Keratinocyte (primary cell): ENCODE measurements around the gene LHPP. TPM values are rescaled to one million over a fixed set of nuclear protein-coding genes. Genes with fewer than 3 reads are reported as not detected.
A peak's percentile ranks its signal among the peaks of the same experiment; 100 is the strongest.

Experiments used
- DNase-seq: peaks from one replicate; pipeline ENCODE4 v3.0.0-alpha.2; 2011; ENCODE audit warnings: low read depth, missing footprints, low spot score
- FAIRE-seq: peaks from 2 replicates; lab custom pipeline; 2011; peaks lifted over from hg19 to GRCh38; lab: Jason Lieb, UNC
- H2AFZ ChIP-seq: 2 replicates; pipeline ENCODE4 v1.6.0; 2012; ENCODE audit warnings: low read length, control low read depth, inconsistent platforms; ENCODE audit not compliant: control insufficient read depth
- H3K27ac ChIP-seq: 2 replicates; pipeline ENCODE4 v1.5.1; 2011; ENCODE audit warnings: low read length; ENCODE audit not compliant: control insufficient read depth, insufficient read depth
- H3K27me3 ChIP-seq: 3 replicates; pipeline ENCODE4 v1.6.0; 2011; ENCODE audit warnings: low read length; ENCODE audit not compliant: control insufficient read depth, insufficient read depth; ENCODE audit errors: extremely low read depth
- H3K36me3 ChIP-seq, 2 experiments: 2 replicates in 1 of 2; 3 replicates in 1 of 2; pipeline ENCODE4 v1.5.1; 2011; ENCODE audit warnings: low read length in 2 of 2, mild to moderate bottlenecking in 1 of 2; ENCODE audit not compliant: control insufficient read depth in 2 of 2, insufficient read depth in 2 of 2; ENCODE audit errors: extremely low read depth in 1 of 2
- H3K4me1 ChIP-seq: 3 replicates; pipeline ENCODE4 v1.5.1; 2011; ENCODE audit warnings: low read length; ENCODE audit not compliant: control insufficient read depth, insufficient read depth; ENCODE audit errors: extremely low read depth
- H3K4me2 ChIP-seq: 3 replicates; pipeline ENCODE4 v1.6.0; 2011; ENCODE audit warnings: low read depth, low read length; ENCODE audit not compliant: control insufficient read depth, insufficient read depth; ENCODE audit errors: extremely low read depth
- H3K4me3 ChIP-seq, 3 experiments: fragments of 200-600 bp in 1 of 3; sonication (generic) in 1 of 3; 2 replicates in 2 of 3; 3 replicates in 1 of 3; pipeline ENCODE4 v1.5.1; 2011 to 2016; ENCODE audit warnings: low read length in 3 of 3, mild to moderate bottlenecking in 3 of 3, control low read depth in 2 of 3, inconsistent platforms in 1 of 3, low read depth in 1 of 3, mixed read lengths in 1 of 3, mixed run types in 1 of 3, moderate library complexity in 1 of 3; ENCODE audit not compliant: control insufficient read depth in 2 of 3, insufficient read depth in 2 of 3; ENCODE audit errors: extremely low read depth in 1 of 3
- H3K79me2 ChIP-seq: 2 replicates; pipeline ENCODE4 v1.6.0; 2012; ENCODE audit warnings: low read length; ENCODE audit not compliant: control insufficient read depth, insufficient read depth
- H3K9ac ChIP-seq: 3 replicates; pipeline ENCODE4 v1.6.0; 2011; ENCODE audit warnings: low read length; ENCODE audit not compliant: control insufficient read depth, insufficient read depth; ENCODE audit errors: extremely low read depth
- H3K9me1 ChIP-seq: 3 replicates; pipeline ENCODE4 v1.6.0; 2011; ENCODE audit warnings: low read length; ENCODE audit not compliant: control insufficient read depth, insufficient read depth; ENCODE audit errors: extremely low read depth
- H3K9me3 ChIP-seq: 2 replicates; pipeline ENCODE4 v1.5.1; 2012; ENCODE audit warnings: low read depth, low read length; ENCODE audit not compliant: control insufficient read depth
- H4K20me1 ChIP-seq: 3 replicates; pipeline ENCODE4 v1.6.0; 2011; ENCODE audit warnings: low read length; ENCODE audit not compliant: control insufficient read depth, insufficient read depth; ENCODE audit errors: extremely low read depth
- CTCF ChIP-seq, 3 experiments: IDR thresholded peaks in 1 of 3; conservative IDR thresholded peaks in 1 of 3; optimal IDR thresholded peaks in 1 of 3; 2 replicates in 2 of 3; 3 replicates in 1 of 3; pipeline versions ENCODE3 to v1.5.1; 2011; ENCODE audit warnings: low read length in 3 of 3, mild to moderate bottlenecking in 3 of 3, moderate library complexity in 2 of 3, control low read depth in 1 of 3, inconsistent platforms in 1 of 3; ENCODE audit not compliant: insufficient read depth in 2 of 3; ENCODE audit errors: extremely low read depth in 1 of 3
- EZH2 ChIP-seq: IDR thresholded peaks from one replicate; pipeline ENCODE4 v1.6.1; 2012; ENCODE audit warnings: inconsistent platforms, mild to moderate bottlenecking, low read length, moderate library complexity
- dilution Hi-C: fragments of 300-500 bp; cut with MboI; formaldehyde crosslinking; loops from one replicate; pipeline ENCODE4 v1.7.0; 2020; ENCODE audit warnings: low sequenced_read_pairs; ENCODE audit not compliant: extremely low pct_ligation_motif_present
- polyA plus RNA-seq, 5 experiments: library from polyadenylated mRNA; depleted of rRNA in 3 of 5; stranded (reverse) in 3 of 5; stranded (forward) in 1 of 5; unstranded in 1 of 5; fragments of >200 nt; gene quantifications; 1 replicate in 1 of 5; 2 replicates in 3 of 5; 3 replicates in 1 of 5; pipeline versions ENCODE4 v1.2.1 to v1.2.3, GENCODE V29; 2011 to 2012; ENCODE audit warnings: missing spikeins in 2 of 5, low read depth in 1 of 5, low replicate concordance in 1 of 5

The LHPP gene
- polyA plus RNA-seq, 1 donor (not counting 4 experiments of a cell fraction or from before 2014, with no cell fraction given), result 13.1 TPM

GRCh38 chr10:124619802-124620490, 158.3 kb downstream of the LHPP start:
- no peak for FAIRE-seq

GRCh38 chr10:124621637-124622036, 160.0 kb downstream of the LHPP start:
- no peaks in the 10 kb centered on the region for H3K27me3 ChIP-seq
- H3K4me3 ChIP-seq, result no peak overlapping the region
- H3K36me3 ChIP-seq, result peaks cover 3 to 16% of the 10 kb centered on the region in 2 experiments
- peaks cover 4% of the 10 kb centered on the region for H3K79me2 ChIP-seq
- H3K9ac ChIP-seq, result no peak overlapping the region
- DNase-seq (no peak), FAIRE-seq (no peak)
- H4K20me1 ChIP-seq, result peaks cover 5% of the 10 kb centered on the region
- H3K4me1 ChIP-seq, result peaks cover 35% of the 10 kb centered on the region
- dilution Hi-C loops, result no loop called here
- no peaks in the 10 kb centered on the region for H3K9me1 ChIP-seq
- H2AFZ ChIP-seq, result no peak overlapping the region
- no peak overlapping the region for H3K4me2 ChIP-seq
- no peaks in the 10 kb centered on the region for H3K9me3 ChIP-seq
- TF ChIP-seq CTCF (optimal IDR thresholded peaks at IDR 0.05 in 1 of 3, IDR thresholded peaks at IDR 0.05 in 1 of 3, conservative IDR thresholded peaks at IDR 0.05 in 1 of 3; ENCODE audit: extremely low read depth in 1 of 3, insufficient read depth in 2 of 3, low read length in 3 of 3), result no peak
- no peak for TF ChIP-seq EZH2
- no peak overlapping the region for H3K27ac ChIP-seq

More at GRCh38 chr10:124619802-124620490, 158.3 kb downstream of the LHPP start:
- dilution Hi-C loops, result no loop called here
- Histone ChIP-seq H2AFZ (no peak overlapping the region), H3K27me3 (no peaks in the 10 kb centered on the region), H3K9me3 (no peaks in the 10 kb centered on the region), H3K4me1 (peaks cover 19% of the 10 kb centered on the region), H3K9me1 (no peaks in the 10 kb centered on the region), H3K4me2 (peak overlapping the region; percentile 74), H3K9ac (peak overlapping the region; percentile 9), H4K20me1 (peaks cover 1% of the 10 kb centered on the region), H3K4me3 (no peak overlapping the region), H3K36me3 (peaks cover 3 to 16% of the 10 kb centered on the region in 2 experiments), H3K79me2 (no peaks in the 10 kb centered on the region), H3K27ac (no peak overlapping the region)
- no peak for DNase-seq
- TF ChIP-seq EZH2 (no peak), CTCF (optimal IDR thresholded peaks at IDR 0.05 in 1 of 3, IDR thresholded peaks at IDR 0.05 in 1 of 3, conservative IDR thresholded peaks at IDR 0.05 in 1 of 3; ENCODE audit: extremely low read depth in 1 of 3, insufficient read depth in 2 of 3, low read length in 3 of 3) (no peak)
